Hepatocyte (in vitro differentiated cells): ENCODE results near the gene MOBP. TPM values are rescaled to one million over a fixed set of nuclear protein-coding genes. Genes with fewer than 3 reads are reported as not detected.

Experiments used
- DNase-seq: peaks from one replicate; pipeline ENCODE4 v3.0.0-alpha.2; 2016; ENCODE audit warnings: low spot score
- H2AFZ ChIP-seq: fragments of 200-600 bp; sonication (generic); 2 replicates; pipeline ENCODE4 v1.6.0; 2016; ENCODE audit warnings: antibody characterized with exemption, mild to moderate bottlenecking
- H3K27ac ChIP-seq: fragments of 200-600 bp; sonication (generic); 2 replicates; pipeline ENCODE4 v1.5.1; 2016; ENCODE audit warnings: mild to moderate bottlenecking
- H3K27me3 ChIP-seq: fragments of 200-600 bp; sonication (generic); 2 replicates; pipeline ENCODE4 v1.6.1; 2016
- H3K36me3 ChIP-seq: fragments of 200-600 bp; sonication (generic); replicated peaks from 2 replicates; pipeline ENCODE4 v1.5.1; 2016; ENCODE audit warnings: low read depth; ENCODE audit not compliant: insufficient read depth
- H3K4me1 ChIP-seq: fragments of 200-600 bp; sonication (generic); 2 replicates; pipeline ENCODE4 v1.5.1; 2016; ENCODE audit warnings: mild to moderate bottlenecking, moderate library complexity; ENCODE audit not compliant: insufficient read depth
- H3K4me2 ChIP-seq: fragments of 200-600 bp; sonication (generic); 2 replicates; pipeline ENCODE4 v1.6.0; 2016
- H3K4me3 ChIP-seq: fragments of 200-600 bp; sonication (generic); 2 replicates; pipeline ENCODE4 v1.5.1; 2016; ENCODE audit warnings: mild to moderate bottlenecking
- H3K79me2 ChIP-seq: fragments of 200-600 bp; sonication (generic); 2 replicates; pipeline ENCODE4 v1.6.0; 2017; ENCODE audit warnings: mild to moderate bottlenecking
- H3K9me2 ChIP-seq: fragments of 200-600 bp; sonication (generic); replicated peaks from 2 replicates; pipeline ENCODE4 v1.6.0; 2017; ENCODE audit warnings: mild to moderate bottlenecking; ENCODE audit not compliant: insufficient read depth
- H3K9me3 ChIP-seq: fragments of 200-600 bp; sonication (generic); 2 replicates; pipeline ENCODE4 v1.5.1; 2016; ENCODE audit warnings: low read depth, mild to moderate bottlenecking
- H4K20me1 ChIP-seq: fragments of 200-600 bp; sonication (generic); 2 replicates; pipeline ENCODE4 v1.6.0; 2016; ENCODE audit warnings: mild to moderate bottlenecking; ENCODE audit not compliant: insufficient read depth, poor library complexity, severe bottlenecking
- EZH2 ChIP-seq: fragments of 200-600 bp; sonication (generic); IDR thresholded peaks from 2 replicates; pipeline ENCODE4 v1.6.1; 2016; ENCODE audit warnings: antibody characterized with exemption, mild to moderate bottlenecking, borderline replicate concordance
- EZH2phosphoT487 ChIP-seq: fragments of 200-600 bp; sonication (generic); IDR thresholded peaks from one replicate; pipeline ENCODE4 v1.6.1; 2018; ENCODE audit warnings: antibody characterized with exemption, mild to moderate bottlenecking, low read depth, moderate library complexity; ENCODE audit not compliant: unreplicated experiment, severe bottlenecking
- WGBS: methylation state at CpG from one replicate; pipeline ENCODE4 v1.1.6; 2016; ENCODE audit warnings: low lambda C conversion rate; ENCODE audit errors: missing lambda C conversion rate; 5-methylcytosine and 5-hydroxymethylcytosine counted together
- polyA plus RNA-seq: library from polyadenylated mRNA; unstranded; fragments of >200 nt; fragmentation: Nextera tagmentation; extraction: Ambion mirVana; gene quantifications from 2 replicates; pipeline ENCODE4 v1.2.1, GENCODE V29; 2016
- total RNA-seq: library from RNA; depleted of rRNA; stranded (reverse); fragments of >200 nt; gene quantifications from 2 replicates; pipeline ENCODE4 v1.2.3, GENCODE V29; 2014
- TF ChIP-seq, protein P1 (sequence below): fragments of 200-600 bp; sonication (generic); IDR thresholded peaks from 2 replicates; pipeline ENCODE4 v1.5.1; 2016; ENCODE audit warnings: antibody characterized with exemption, mild to moderate bottlenecking; ENCODE audit not compliant: poor library complexity

MOBP gene
- total and polyA plus RNA-seq, 2 experiments from 2014 or later, result 0.10 to 0.17 TPM

DNA sequence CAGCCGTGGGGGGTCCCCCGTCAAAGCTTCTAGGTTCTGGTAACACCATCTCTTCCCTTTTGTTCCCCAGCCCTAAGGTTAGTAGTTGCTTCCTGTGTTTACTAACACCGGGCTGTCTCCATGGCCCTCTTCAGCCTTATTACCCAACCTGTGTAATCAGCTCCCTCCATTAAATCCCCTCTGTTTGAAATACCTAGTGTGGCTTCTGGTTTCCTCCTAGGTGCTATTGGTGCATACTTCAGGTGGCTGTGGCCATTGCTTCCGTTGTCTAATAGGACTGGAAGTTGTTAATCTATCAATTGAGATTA lies 35.3 kb downstream of the MOBP start:
- no peaks in the 10 kb centered on the region for H3K4me1 ChIP-seq
- H3K4me3 ChIP-seq, result no peak overlapping the region
- no peaks in the 10 kb centered on the region for H3K9me3 ChIP-seq
- no peak for TF ChIP-seq EZH2phosphoT487
- TF ChIP-seq EZH2, result no peak
- TF ChIP-seq, protein P1, sequence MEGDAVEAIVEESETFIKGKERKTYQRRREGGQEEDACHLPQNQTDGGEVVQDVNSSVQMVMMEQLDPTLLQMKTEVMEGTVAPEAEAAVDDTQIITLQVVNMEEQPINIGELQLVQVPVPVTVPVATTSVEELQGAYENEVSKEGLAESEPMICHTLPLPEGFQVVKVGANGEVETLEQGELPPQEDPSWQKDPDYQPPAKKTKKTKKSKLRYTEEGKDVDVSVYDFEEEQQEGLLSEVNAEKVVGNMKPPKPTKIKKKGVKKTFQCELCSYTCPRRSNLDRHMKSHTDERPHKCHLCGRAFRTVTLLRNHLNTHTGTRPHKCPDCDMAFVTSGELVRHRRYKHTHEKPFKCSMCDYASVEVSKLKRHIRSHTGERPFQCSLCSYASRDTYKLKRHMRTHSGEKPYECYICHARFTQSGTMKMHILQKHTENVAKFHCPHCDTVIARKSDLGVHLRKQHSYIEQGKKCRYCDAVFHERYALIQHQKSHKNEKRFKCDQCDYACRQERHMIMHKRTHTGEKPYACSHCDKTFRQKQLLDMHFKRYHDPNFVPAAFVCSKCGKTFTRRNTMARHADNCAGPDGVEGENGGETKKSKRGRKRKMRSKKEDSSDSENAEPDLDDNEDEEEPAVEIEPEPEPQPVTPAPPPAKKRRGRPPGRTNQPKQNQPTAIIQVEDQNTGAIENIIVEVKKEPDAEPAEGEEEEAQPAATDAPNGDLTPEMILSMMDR, result no peak
- no peaks in the 10 kb centered on the region for H3K36me3 ChIP-seq
- H3K27ac ChIP-seq, result no peak overlapping the region
- no peaks in the 10 kb centered on the region for H4K20me1 ChIP-seq
- no peak overlapping the region for H3K4me2 ChIP-seq
- peaks cover 4% of the 10 kb centered on the region for H3K27me3 ChIP-seq
- no peak overlapping the region for H2AFZ ChIP-seq
- H3K9me2 ChIP-seq, result no peaks in the 10 kb centered on the region
- H3K79me2 ChIP-seq, result no peaks in the 10 kb centered on the region
- WGBS, result 89% methylated on average over 4 of the region's 4 CpGs
- DNase-seq, result no peak

DNA sequence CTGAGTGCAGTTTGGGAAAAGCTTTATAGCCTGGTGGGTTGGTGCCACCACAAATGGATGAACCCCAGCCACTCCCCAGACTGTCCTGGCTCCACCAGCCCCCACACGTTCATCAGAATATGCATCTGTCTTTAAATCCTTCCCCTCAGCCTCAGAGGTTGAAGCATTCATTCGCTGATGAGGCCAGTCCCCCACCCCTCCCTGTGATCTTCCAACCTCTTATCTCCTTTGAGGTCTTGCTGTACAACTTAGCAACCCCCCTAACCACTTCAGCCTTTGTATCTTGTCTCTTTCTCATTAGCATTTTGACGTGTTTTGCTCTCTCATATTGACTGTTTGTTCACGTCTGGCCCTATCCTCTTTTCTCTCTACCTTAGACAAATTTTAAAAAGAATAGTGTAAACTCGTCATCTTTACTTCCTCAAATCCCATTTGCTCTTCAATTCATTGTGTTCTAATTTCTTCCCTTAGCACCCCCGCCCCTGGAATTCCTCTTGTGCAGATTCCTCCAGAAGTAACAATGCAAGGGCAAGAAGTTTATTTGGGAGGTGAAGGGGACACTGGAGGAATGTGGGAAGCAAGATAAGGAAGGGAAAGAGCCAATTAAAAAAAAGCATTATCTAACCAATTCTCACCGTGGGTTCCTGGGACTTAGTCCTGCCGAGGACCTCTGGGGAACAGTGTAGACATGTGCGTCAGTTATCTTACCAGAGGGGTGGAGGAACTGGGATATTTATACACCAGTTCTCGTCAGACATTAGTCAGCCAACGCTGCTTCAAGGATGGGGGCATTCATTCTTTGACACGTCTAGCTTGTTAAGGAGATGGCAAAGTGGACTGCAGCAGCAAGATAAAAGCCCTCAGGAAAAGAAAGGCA lies 38.6 kb downstream of the MOBP start:
- H3K27ac ChIP-seq, result no peak overlapping the region
- H3K4me2 ChIP-seq, result no peak overlapping the region
- TF ChIP-seq EZH2 (no peak), EZH2phosphoT487 (no peak)
- TF ChIP-seq, protein P1, result no peak
- no peaks in the 10 kb centered on the region for H3K79me2 ChIP-seq
- WGBS, result 39% methylated on average over 12 of the region's 12 CpGs
- H3K9me2 ChIP-seq, result no peaks in the 10 kb centered on the region
- H3K4me3 ChIP-seq, result no peak overlapping the region
- no peaks in the 10 kb centered on the region for H3K36me3 ChIP-seq
- no peaks in the 10 kb centered on the region for H3K27me3 ChIP-seq
- H4K20me1 ChIP-seq, result no peaks in the 10 kb centered on the region
- DNase-seq, result no peak
- no peak overlapping the region for H2AFZ ChIP-seq
- no peaks in the 10 kb centered on the region for H3K4me1 ChIP-seq
- H3K9me3 ChIP-seq, result no peaks in the 10 kb centered on the region

DNA sequence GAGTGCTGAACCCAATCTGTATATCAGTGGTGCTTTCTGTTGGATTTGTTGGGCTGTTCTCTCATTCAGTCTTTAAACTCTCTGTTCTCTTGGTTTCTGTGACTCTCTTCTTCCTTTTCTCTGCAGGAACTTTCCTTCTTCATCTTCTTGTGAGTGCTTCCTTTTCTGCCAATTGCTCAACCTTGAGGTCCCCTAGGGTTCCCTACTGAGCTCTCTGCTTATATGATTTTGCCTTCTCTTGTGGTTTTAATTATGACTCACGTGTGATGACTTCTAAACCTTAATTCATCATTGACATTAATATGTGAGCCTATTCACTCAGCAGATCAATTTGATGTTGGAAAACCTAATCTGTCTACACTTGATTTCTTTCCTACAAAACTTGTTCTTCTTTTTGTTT lies 39.4 kb downstream of the MOBP start:
- H4K20me1 ChIP-seq, result no peaks in the 10 kb centered on the region
- no peak overlapping the region for H3K4me3 ChIP-seq
- H3K4me2 ChIP-seq, result no peak overlapping the region
- no peaks in the 10 kb centered on the region for H3K9me2 ChIP-seq
- H3K27ac ChIP-seq, result no peak overlapping the region
- TF ChIP-seq EZH2phosphoT487 (no peak), EZH2 (no peak)
- TF ChIP-seq, protein P1, result no peak
- H3K4me1 ChIP-seq, result no peaks in the 10 kb centered on the region
- 77% methylated on average over 1 of the region's 1 CpG for WGBS
- H3K9me3 ChIP-seq, result no peaks in the 10 kb centered on the region
- no peaks in the 10 kb centered on the region for H3K36me3 ChIP-seq
- DNase-seq, result no peak
- H3K27me3 ChIP-seq, result no peaks in the 10 kb centered on the region
- no peak overlapping the region for H2AFZ ChIP-seq
- no peaks in the 10 kb centered on the region for H3K79me2 ChIP-seq
